IPS-18c (cell line): Measurements from ENCODE around the gene BYSL.
A peak's percentile ranks its signal among the peaks of the same experiment; 100 is the strongest.
"Not testable (repeated sequence)": the region's sequence is repeated elsewhere in the genome, so short reads cannot be mapped to it uniquely, and the experiment has no call there.

Experiments
- H3K4me3 ChIP-seq: 2 replicates; pipeline ENCODE4 v1.7.0; 2013; ENCODE audit warnings: low read depth, mild to moderate bottlenecking, low read length, moderate library complexity; ENCODE audit not compliant: insufficient read depth
- H3K9me3 ChIP-seq: one replicate; pipeline ENCODE4 v1.6.1; 2013; ENCODE audit warnings: mild to moderate bottlenecking, low read length, moderate library complexity; ENCODE audit not compliant: control insufficient read depth, insufficient read depth

BYSL gene

GRCh38 chr6:41937861-41938574 lies 16.7 kb downstream of the BYSL start:
- Histone ChIP-seq H3K9me3 (peaks cover 2% of the 10 kb centered on the region), H3K4me3 (no peak overlapping the region)

- peaks cover 2% of the 10 kb centered on the region for H3K9me3 ChIP-seq
- H3K4me3 ChIP-seq, result no peak overlapping the region
Observed at GRCh38 chr6:41938590-41939175, 17.4 kb downstream of the BYSL start.

- Histone ChIP-seq H3K4me3 (0 out of 2 replicates have a peak overlapping the region, but pooled peaks have one; percentile 22), H3K9me3 (peaks cover 2% of the 10 kb centered on the region)
Observed at GRCh38 chr6:41939176-41939847, 18.0 kb downstream of the BYSL start.

GRCh38 chr6:41939848-41940758 lies 18.8 kb downstream of the BYSL start:
- Histone ChIP-seq H3K4me3 (peak overlapping the region; percentile 81), H3K9me3 (peaks cover 2% of the 10 kb centered on the region)

GRCh38 chr6:41940759-41941279 lies 19.5 kb downstream of the BYSL start:
- peak overlapping the region; percentile 81 for H3K4me3 ChIP-seq
- H3K9me3 ChIP-seq, result no peaks in the 10 kb centered on the region

GRCh38 chr6:41941280-41942066 lies 20.2 kb downstream of the BYSL start, which contains the start of gene CCND3:
Gene CCND3 (minus strand): TSS chr6:41941808. CDS start chr6:41941649, 159 bp downstream.
- Histone ChIP-seq H3K4me3 (peak within 1 kb of the TSS; percentile 81), H3K9me3 (no peaks in the 10 kb centered on the region)

- H3K4me3 ChIP-seq, result peak overlapping the region; percentile 81
- no peaks in the 10 kb centered on the region for H3K9me3 ChIP-seq
Observed at GRCh38 chr6:41942067-41942851, 21.0 kb downstream of the BYSL start.

GRCh38 chr6:41942882-41943281 lies 21.6 kb downstream of the BYSL start:
- not testable (repeated sequence) for H3K4me3 ChIP-seq, H3K9me3 ChIP-seq

GRCh38 chr6:41943456-41943855 lies 22.2 kb downstream of the BYSL start:
- Histone ChIP-seq H3K9me3 (no peaks in the 10 kb centered on the region), H3K4me3 (no peak overlapping the region)

GRCh38 chr6:41947581-41948220 lies 26.4 kb downstream of the BYSL start:
- H3K9me3 ChIP-seq, result no peaks in the 10 kb centered on the region
- no peak overlapping the region for H3K4me3 ChIP-seq

- H3K9me3 ChIP-seq, result no peaks in the 10 kb centered on the region
- H3K4me3 ChIP-seq, result no peak overlapping the region
Observed at GRCh38 chr6:41954668-41955067, 33.4 kb downstream of the BYSL start.

- no peaks in the 10 kb centered on the region for H3K9me3 ChIP-seq
- H3K4me3 ChIP-seq, result no peak overlapping the region
Observed at GRCh38 chr6:41955412-41955811, 34.1 kb downstream of the BYSL start.

- no peak overlapping the region for H3K4me3 ChIP-seq
- no peaks in the 10 kb centered on the region for H3K9me3 ChIP-seq
Observed at GRCh38 chr6:41957117-41957516, 35.8 kb downstream of the BYSL start.

GRCh38 chr6:41958022-41958856 lies 36.9 kb downstream of the BYSL start:
- no peaks in the 10 kb centered on the region for H3K9me3 ChIP-seq
- no peak overlapping the region for H3K4me3 ChIP-seq

- no peak overlapping the region for H3K4me3 ChIP-seq
- no peaks in the 10 kb centered on the region for H3K9me3 ChIP-seq
Observed at GRCh38 chr6:41960028-41960427, 38.7 kb downstream of the BYSL start.
